DND-41 (cell line): ENCODE measurements around the gene SNCAIP.

Source experiments
- ATAC-seq: fragments of 200-7000 bp; cut with Tn5 transposase; 3 replicates; pipeline ENCODE4 v1.9.1; 2021; ENCODE audit warnings: low read depth; ENCODE audit not compliant: insufficient read depth
- DNase-seq: peaks from one replicate; pipeline ENCODE4 v3.0.0-alpha.2; 2020
- H2AFZ ChIP-seq: 2 replicates; pipeline ENCODE4 v1.6.0; 2012; ENCODE audit warnings: low read depth, low read length
- H3K27ac ChIP-seq: 2 replicates; pipeline ENCODE4 v1.5.1; 2012; ENCODE audit warnings: low read length, inconsistent platforms
- H3K27me3 ChIP-seq: fragments of 200-600 bp; sonication (generic); 2 replicates; pipeline ENCODE4 v1.6.0; 2012; ENCODE audit warnings: low read length, mild to moderate bottlenecking, inconsistent platforms; ENCODE audit not compliant: insufficient read depth, poor library complexity
- H3K36me3 ChIP-seq: 2 replicates; pipeline ENCODE4 v1.5.1; 2012; ENCODE audit warnings: low read length, inconsistent platforms; ENCODE audit not compliant: insufficient read depth
- H3K4me1 ChIP-seq: 2 replicates; pipeline ENCODE4 v1.5.1; 2012; ENCODE audit warnings: mild to moderate bottlenecking, low read length; ENCODE audit not compliant: insufficient read depth
- H3K4me2 ChIP-seq: 2 replicates; pipeline ENCODE4 v1.6.0; 2012; ENCODE audit warnings: mild to moderate bottlenecking, moderate library complexity, low read length, inconsistent platforms; ENCODE audit not compliant: insufficient read depth
- H3K4me3 ChIP-seq, 2 experiments: fragments of 200-600 bp in 1 of 2; shearing (Covaris generic) in 1 of 2; 2 replicates each; pipeline ENCODE4 v1.5.1; 2012 to 2016; ENCODE audit warnings: inconsistent platforms in 2 of 2, low read length in 2 of 2, mild to moderate bottlenecking in 2 of 2, low read depth in 1 of 2, moderate library complexity in 1 of 2
- H3K79me2 ChIP-seq: 2 replicates; pipeline ENCODE4 v1.6.0; 2012; ENCODE audit warnings: low read length, inconsistent platforms; ENCODE audit not compliant: insufficient read depth
- H3K9ac ChIP-seq: 2 replicates; pipeline ENCODE4 v1.6.0; 2012; ENCODE audit warnings: low read depth, mild to moderate bottlenecking, inconsistent platforms, low read length, moderate library complexity
- H3K9me3 ChIP-seq: 2 replicates; pipeline ENCODE4 v1.5.1; 2012; ENCODE audit warnings: low read length, moderate library complexity, mild to moderate bottlenecking, inconsistent platforms; ENCODE audit not compliant: insufficient read depth, severe bottlenecking
- H4K20me1 ChIP-seq: 2 replicates; pipeline ENCODE4 v1.6.0; 2012; ENCODE audit warnings: low read length; ENCODE audit not compliant: insufficient read depth
- CTCF ChIP-seq: IDR thresholded peaks from 2 replicates; pipeline ENCODE4 v1.5.1; 2012; ENCODE audit warnings: borderline replicate concordance, low read length, moderate library complexity, mild to moderate bottlenecking; ENCODE audit not compliant: poor library complexity, severe bottlenecking; ENCODE audit errors: extremely low read depth
- EZH2 ChIP-seq: IDR thresholded peaks from 3 replicates; pipeline ENCODE4 v1.6.1; 2012; ENCODE audit warnings: borderline replicate concordance, low read depth, mild to moderate bottlenecking, moderate library complexity, low read length, inconsistent platforms; ENCODE audit not compliant: severe bottlenecking

The SNCAIP gene

GRCh38 chr5:122321921-122322320 is 9.9 kb downstream of the SNCAIP start:
- Histone ChIP-seq H3K36me3 (no peaks in the 10 kb centered on the region), H3K79me2 (no peaks in the 10 kb centered on the region), H3K4me1 (no peaks in the 10 kb centered on the region), H3K9me3 (no peaks in the 10 kb centered on the region), H3K4me3 (no peak overlapping the region), H3K4me2 (no peak overlapping the region), H3K9ac (no peak overlapping the region), H2AFZ (no peak overlapping the region), H3K27ac (no peak overlapping the region), H4K20me1 (no peaks in the 10 kb centered on the region), H3K27me3 (no peaks in the 10 kb centered on the region)
- no peak for ATAC-seq
- no peak for DNase-seq
- no peak for TF ChIP-seq CTCF

GRCh38 chr5:122322801-122323548 is 10.9 kb downstream of the SNCAIP start:
- H3K27ac ChIP-seq, result no peak overlapping the region
- H4K20me1 ChIP-seq, result no peaks in the 10 kb centered on the region
- H3K4me1 ChIP-seq, result no peaks in the 10 kb centered on the region
- no peak overlapping the region for H3K9ac ChIP-seq
- H3K4me2 ChIP-seq, result no peak overlapping the region
- no peaks in the 10 kb centered on the region for H3K79me2 ChIP-seq
- DNase-seq (no peak), ATAC-seq (no peak)
- H3K4me3 ChIP-seq, result no peak overlapping the region
- H3K9me3 ChIP-seq, result no peaks in the 10 kb centered on the region
- no peaks in the 10 kb centered on the region for H3K36me3 ChIP-seq
- no peak for TF ChIP-seq CTCF
- TF ChIP-seq EZH2, result no peak
- no peaks in the 10 kb centered on the region for H3K27me3 ChIP-seq
- no peak overlapping the region for H2AFZ ChIP-seq

- Histone ChIP-seq H3K36me3 (no peaks in the 10 kb centered on the region), H4K20me1 (no peaks in the 10 kb centered on the region), H3K4me3 (no peak overlapping the region), H3K27ac (no peak overlapping the region), H2AFZ (no peak overlapping the region), H3K79me2 (no peaks in the 10 kb centered on the region), H3K27me3 (no peaks in the 10 kb centered on the region), H3K9me3 (no peaks in the 10 kb centered on the region), H3K9ac (no peak overlapping the region), H3K4me2 (no peak overlapping the region), H3K4me1 (no peaks in the 10 kb centered on the region)
- DNase-seq (no peak), ATAC-seq (no peak)
- no peak for TF ChIP-seq CTCF
- no peak for TF ChIP-seq EZH2
Measured at GRCh38 chr5:122323738-122324137, 11.7 kb downstream of the SNCAIP start.

GRCh38 chr5:122327110-122327509 is 15.1 kb downstream of the SNCAIP start:
- H3K9me3 ChIP-seq, result no peaks in the 10 kb centered on the region
- no peaks in the 10 kb centered on the region for H3K4me1 ChIP-seq
- H3K27ac ChIP-seq, result no peak overlapping the region
- TF ChIP-seq CTCF (no peak), EZH2 (no peak)
- H3K9ac ChIP-seq, result no peak overlapping the region
- H4K20me1 ChIP-seq, result no peaks in the 10 kb centered on the region
- DNase-seq, result no peak
- H3K27me3 ChIP-seq, result no peaks in the 10 kb centered on the region
- no peaks in the 10 kb centered on the region for H3K36me3 ChIP-seq
- no peaks in the 10 kb centered on the region for H3K79me2 ChIP-seq
- no peak for ATAC-seq
- no peak overlapping the region for H3K4me2 ChIP-seq
- no peak overlapping the region for H2AFZ ChIP-seq
- no peak overlapping the region for H3K4me3 ChIP-seq
